H1 (cell line): Measurements from ENCODE around the gene ITIH4. TPM values are rescaled to one million over a fixed set of nuclear protein-coding genes. Genes with fewer than 3 reads are reported as not detected.

Experiments
- CTCF ChIA-PET: fragments of 300-600 bp; sonication (Branson Sonifier 250); formaldehyde crosslinking; loops from one replicate; lab custom pipeline; 2021; ENCODE audit not compliant: partially characterized antibody; lab: Charles Lee
- POLR2A ChIA-PET: fragments of 300-600 bp; sonication (Branson Sonifier 250); formaldehyde crosslinking; loops from one replicate; lab custom pipeline; 2021; ENCODE audit warnings: inconsistent platforms; ENCODE audit not compliant: partially characterized antibody; lab: Charles Lee
- DNase-seq, 2 experiments: peaks; one replicate each; pipeline versions ENCODE4 v3.0.0 to v3.0.0-alpha.2; 2010 to 2022; ENCODE audit warnings: low spot score in 2 of 2, low read depth in 1 of 2, mixed read lengths in 1 of 2
- FAIRE-seq: peaks from 2 replicates; lab custom pipeline; 2011; peaks lifted over from hg19 to GRCh38; lab: Jason Lieb, UNC
- H2AFZ ChIP-seq: 2 replicates; pipeline ENCODE4 v1.8.1; 2012; ENCODE audit warnings: low read length, inconsistent platforms
- H2AK5ac ChIP-seq: 2 replicates; pipeline ENCODE4 v1.6.1; 2013; ENCODE audit warnings: low read depth, low read length
- H2BK120ac ChIP-seq: replicated peaks from 2 replicates; pipeline ENCODE3; 2013; ENCODE audit warnings: low read depth, low read length, inconsistent platforms
- H2BK12ac ChIP-seq: 2 replicates; pipeline ENCODE4 v1.6.1; 2013; ENCODE audit warnings: low read depth, low read length
- H2BK15ac ChIP-seq: 2 replicates; pipeline ENCODE4 v1.6.1; 2013; ENCODE audit warnings: low read length
- H2BK20ac ChIP-seq: 2 replicates; pipeline ENCODE4 v1.6.1; 2013; ENCODE audit warnings: low read length
- H2BK5ac ChIP-seq: 2 replicates; pipeline ENCODE4 v1.6.1; 2013; ENCODE audit warnings: low read depth, low read length
- H3K14ac ChIP-seq: 2 replicates; pipeline ENCODE4 v1.6.1; 2013; ENCODE audit warnings: inconsistent platforms; ENCODE audit not compliant: insufficient read length
- H3K18ac ChIP-seq: 2 replicates; pipeline ENCODE4 v1.6.1; 2013; ENCODE audit warnings: low read length; ENCODE audit errors: extremely low read depth
- H3K23ac ChIP-seq: 2 replicates; pipeline ENCODE4 v1.6.1; 2013; ENCODE audit warnings: inconsistent platforms; ENCODE audit not compliant: insufficient read length
- H3K23me2 ChIP-seq: 2 replicates; pipeline ENCODE4 v1.6.1; 2013; ENCODE audit warnings: low read depth, low read length
- H3K27ac ChIP-seq: 2 replicates; pipeline ENCODE4 v1.6.1; 2011; ENCODE audit warnings: low read depth, low read length, inconsistent platforms
- H3K27me3 ChIP-seq, 4 experiments: replicated peaks in 1 of 4; 1 replicate in 1 of 4; 2 replicates in 3 of 4; pipeline versions ENCODE4 v1.6.1 to v1.8.1; 2011 to 2013; ENCODE audit warnings: low read length in 3 of 4, mild to moderate bottlenecking in 3 of 4, inconsistent platforms in 2 of 4, mixed read lengths in 2 of 4, moderate library complexity in 1 of 4; ENCODE audit not compliant: control insufficient read depth in 3 of 4, insufficient read depth in 3 of 4; ENCODE audit errors: extremely low read depth in 1 of 4
- H3K36me3 ChIP-seq, 4 experiments: 2 replicates each; pipeline versions ENCODE4 v1.6.1 to v1.8.1; 2011 to 2013; ENCODE audit warnings: mild to moderate bottlenecking in 4 of 4, low read length in 3 of 4, moderate library complexity in 2 of 4, control low read depth in 1 of 4, inconsistent platforms in 1 of 4; ENCODE audit not compliant: insufficient read depth in 4 of 4, control insufficient read depth in 2 of 4
- H3K4ac ChIP-seq: replicated peaks from 2 replicates; pipeline ENCODE3; 2013; ENCODE audit warnings: low read length, low read depth, mixed read lengths, inconsistent platforms; ENCODE audit not compliant: insufficient read length
- H3K4me1 ChIP-seq, 4 experiments: replicated peaks in 1 of 4; 1 replicate in 1 of 4; 2 replicates in 3 of 4; pipeline versions ENCODE4 v1.6.1 to v1.8.1; 2011 to 2013; ENCODE audit warnings: low read length in 3 of 4, inconsistent platforms in 2 of 4, mixed read lengths in 1 of 4; ENCODE audit not compliant: insufficient read depth in 4 of 4, control insufficient read depth in 3 of 4
- H3K4me2 ChIP-seq, 2 experiments: 2 replicates each; pipeline versions ENCODE4 v1.6.1 to v1.8.1; 2011 to 2013; ENCODE audit warnings: low read depth in 2 of 2, low read length in 2 of 2, control low read depth in 1 of 2, inconsistent platforms in 1 of 2, mild to moderate bottlenecking in 1 of 2; ENCODE audit not compliant: insufficient read depth in 1 of 2
- H3K4me3 ChIP-seq, 4 experiments: fragments of 200-600, 300-600 bp in 1 of 4; sonication (generic), shearing (Covaris generic), sonication (Bioruptor Twin) in 1 of 4; 2 replicates each; pipeline versions ENCODE4 v1.5.1 to v1.8.1; 2011 to 2016; ENCODE audit warnings: low read length in 4 of 4, low read depth in 3 of 4, control low read depth in 2 of 4, inconsistent platforms in 2 of 4, mild to moderate bottlenecking in 2 of 4, mixed read lengths in 1 of 4, moderate library complexity in 1 of 4; ENCODE audit not compliant: insufficient read depth in 2 of 4; ENCODE audit errors: extremely low read depth in 1 of 4
- H3K56ac ChIP-seq: replicated peaks from 2 replicates; pipeline ENCODE3; 2013; ENCODE audit warnings: low read depth, mild to moderate bottlenecking, mixed read lengths, low read length, inconsistent platforms; ENCODE audit not compliant: insufficient read length
- H3K79me1 ChIP-seq: 2 replicates; pipeline ENCODE4 v1.6.1; 2013; ENCODE audit warnings: low read depth, low read length, control low read depth
- H3K79me2 ChIP-seq, 2 experiments: 2 replicates each; pipeline versions ENCODE4 v1.6.1 to v1.8.1; 2012 to 2013; ENCODE audit warnings: low read length in 2 of 2, mild to moderate bottlenecking in 2 of 2, inconsistent platforms in 1 of 2; ENCODE audit not compliant: insufficient read depth in 2 of 2, control insufficient read depth in 1 of 2
- H3K9ac ChIP-seq, 4 experiments: replicated peaks in 1 of 4; 1 replicate in 1 of 4; 2 replicates in 3 of 4; pipeline versions ENCODE4 v1.6.1 to v1.8.1; 2011 to 2013; ENCODE audit warnings: low read depth in 3 of 4, low read length in 3 of 4, control low read depth in 2 of 4, mild to moderate bottlenecking in 2 of 4, moderate library complexity in 2 of 4, inconsistent platforms in 1 of 4; ENCODE audit errors: extremely low read depth in 1 of 4
- H3K9me3 ChIP-seq, 2 experiments: 2 replicates each; pipeline versions ENCODE4 v1.6.1 to v1.8.1; 2012 to 2013; ENCODE audit warnings: mild to moderate bottlenecking in 2 of 2, moderate library complexity in 2 of 2, control low read depth in 1 of 2, inconsistent platforms in 1 of 2, low read depth in 1 of 2, low read length in 1 of 2, mixed read lengths in 1 of 2; ENCODE audit not compliant: insufficient read depth in 2 of 2
- H4K20me1 ChIP-seq, 2 experiments: replicated peaks in 1 of 2; 2 replicates each; pipeline versions ENCODE3 to v1.8.1; 2011 to 2013; ENCODE audit warnings: inconsistent platforms in 2 of 2, low read length in 2 of 2, mild to moderate bottlenecking in 1 of 2; ENCODE audit not compliant: insufficient read depth in 2 of 2, control insufficient read depth in 1 of 2
- H4K5ac ChIP-seq: 2 replicates; pipeline ENCODE4 v1.6.1; 2013; ENCODE audit warnings: low read length, low read depth, mixed read lengths, inconsistent platforms; ENCODE audit not compliant: insufficient read length
- H4K8ac ChIP-seq: 2 replicates; pipeline ENCODE4 v1.8.0; 2013; ENCODE audit warnings: mild to moderate bottlenecking, moderate library complexity, low read length, inconsistent platforms; ENCODE audit not compliant: insufficient read depth; ENCODE audit errors: extremely low read depth
- H4K91ac ChIP-seq: replicated peaks from 2 replicates; pipeline ENCODE3; 2013; ENCODE audit warnings: low read length, mixed read lengths, inconsistent platforms; ENCODE audit not compliant: insufficient read length
- CHD2 ChIP-seq: IDR thresholded peaks from 2 replicates; pipeline ENCODE4 v1.6.1; 2012; ENCODE audit warnings: low read length, improper control_type of control experiment
- EGR1 ChIP-seq: IDR thresholded peaks from 2 replicates; pipeline ENCODE4 v1.6.1; 2011; ENCODE audit warnings: low read depth, low read length, borderline replicate concordance
- RAD21 ChIP-seq, 2 experiments: IDR thresholded peaks in 1 of 2; conservative IDR thresholded peaks in 1 of 2; 2 replicates each; pipeline ENCODE4 v1.6.1; 2011; ENCODE audit warnings: low read depth in 2 of 2, low read length in 2 of 2, improper control_type of control experiment in 1 of 2, inconsistent platforms in 1 of 2, mild to moderate bottlenecking in 1 of 2, moderate library complexity in 1 of 2
- WGBS, 2 experiments: shearing (Covaris generic) in 1 of 2; methylation state at CpG; one replicate each; pipeline versions ENCODE4 v1.1.6 to v1.1.7; 2013 to 2015; ENCODE audit warnings: low lambda C conversion rate in 2 of 2, mixed read lengths in 2 of 2, inconsistent platforms in 1 of 2, low coverage in 1 of 2, missing lambda C conversion rate in 1 of 2; ENCODE audit not compliant: insufficient replicate concordance in 2 of 2, insufficient coverage in 1 of 2, insufficient read length in 1 of 2; ENCODE audit errors: extremely low coverage in 1 of 2, missing lambda C conversion rate in 1 of 2; 5-methylcytosine and 5-hydroxymethylcytosine counted together
- polyA plus RNA-seq, 7 experiments: library from polyadenylated mRNA; depleted of rRNA in 3 of 7; stranded (reverse) in 5 of 7; unstranded in 2 of 7; fragments of >200 nt in 5 of 7; fragments of 200-250 nt in 2 of 7; gene quantifications; 1 replicate in 5 of 7; 2 replicates in 1 of 7; 4 replicates in 1 of 7; pipeline versions ENCODE4 v1.2.1 to v1.2.3, GENCODE V29; 2011 to 2013; ENCODE audit warnings: missing spikeins in 2 of 7, mixed read lengths in 2 of 7
- total RNA-seq: library from RNA; stranded (reverse); fragmentation: NEBNext Ultra II Directional; extraction: Animal tissue kit (Norgen Biotek cat#: 25700); gene quantifications from 2 replicates; pipeline ENCODE4 v1.2.1, GENCODE V29; 2021

The ITIH4 gene
- total and polyA plus RNA-seq, 2 of the 8 experiments (the other 6 are each of a cell fraction or from before 2014, with no cell fraction given): 3.4 to 3.7 TPM

GRCh38 chr3:52836986-52837385, 6.5 kb upstream of the ITIH4 start:
- Histone ChIP-seq H2BK120ac (no peak overlapping the region), H2AK5ac (no peak overlapping the region), H3K36me3 (no peaks in the 10 kb centered on the region; a peak in 2 of 8 replicates), H3K14ac (no peak overlapping the region), H3K27me3 (no peaks in the 10 kb centered on the region), H3K79me1 (no peaks in the 10 kb centered on the region; the same call in 1 of the 2 replicates), H3K18ac (no peak overlapping the region), H2BK20ac (no peak overlapping the region), H3K9me3 (no peaks in the 10 kb centered on the region), H3K56ac (no peak overlapping the region), H4K5ac (no peak overlapping the region), H2AFZ (no peak overlapping the region), H3K9ac (no peak overlapping the region), H2BK5ac (no peak overlapping the region), H3K4ac (no peak overlapping the region), H3K79me2 (no peaks in the 10 kb centered on the region), H4K91ac (no peak overlapping the region), H4K8ac (no peak overlapping the region), H3K23me2 (no peaks in the 10 kb centered on the region), H4K20me1 (peaks cover 0 to 8% of the 10 kb centered on the region in 2 experiments), H2BK12ac (no peak overlapping the region), H3K4me2 (no peak overlapping the region), H2BK15ac (no peak overlapping the region), H3K4me1 (peaks cover 0 to 10% (median 2%) of the 10 kb centered on the region in 4 experiments; a peak in 3 of 7 replicates), H3K27ac (no peak overlapping the region), H3K4me3 (no peak overlapping the region), H3K23ac (no peak overlapping the region)
- CTCF ChIA-PET: interaction anchor here (0.8 to 6.5 kb wide), 6 partner anchors 9 to 45 kb away, joined by 3 to 73 read pairs (median 7); no protein-coding TSS in a partner anchor
- FAIRE-seq: no peak
- TF ChIP-seq RAD21 (IDR thresholded peaks at IDR 0.05 in 1 of 2, conservative IDR thresholded peaks at IDR 0.05 in 1 of 2; ENCODE audit: low read depth in 2 of 2, low read length in 2 of 2): no peak
- TF ChIP-seq CHD2: no peak
- TF ChIP-seq EGR1: no peak
- POLR2A ChIA-PET: no interaction called here
- DNase-seq: no peak
- WGBS, 2 experiments: 88% methylated on average over 4 of the region's 4 CpGs; no CpG with 5 or more reads in 1 of the 2 experiments
